NT2/D1 (cell line): Measurements from ENCODE around the gene CTNNA2.

Experiments
- SUZ12 ChIP-seq: IDR thresholded peaks from 2 replicates; pipeline ENCODE4 v1.6.1; 2011; ENCODE audit not compliant: insufficient read length, insufficient read depth; ENCODE audit errors: extremely low read depth
- YY1 ChIP-seq: IDR thresholded peaks from 2 replicates; pipeline ENCODE4 v1.6.1; 2011; ENCODE audit not compliant: insufficient read length, insufficient read depth
- ZNF274 ChIP-seq: IDR thresholded peaks from 2 replicates; pipeline ENCODE4 v1.6.1; 2011; ENCODE audit warnings: mild to moderate bottlenecking, low read depth, low read length

GRCh38 chr2:80071941-80072340 is 559.1 kb downstream of the CTNNA2 start:
- TF ChIP-seq YY1 (no peak), SUZ12 (no peak), ZNF274 (no peak)
